ENCODE data around the gene SLC15A4.

The SLC15A4 gene

DNA sequence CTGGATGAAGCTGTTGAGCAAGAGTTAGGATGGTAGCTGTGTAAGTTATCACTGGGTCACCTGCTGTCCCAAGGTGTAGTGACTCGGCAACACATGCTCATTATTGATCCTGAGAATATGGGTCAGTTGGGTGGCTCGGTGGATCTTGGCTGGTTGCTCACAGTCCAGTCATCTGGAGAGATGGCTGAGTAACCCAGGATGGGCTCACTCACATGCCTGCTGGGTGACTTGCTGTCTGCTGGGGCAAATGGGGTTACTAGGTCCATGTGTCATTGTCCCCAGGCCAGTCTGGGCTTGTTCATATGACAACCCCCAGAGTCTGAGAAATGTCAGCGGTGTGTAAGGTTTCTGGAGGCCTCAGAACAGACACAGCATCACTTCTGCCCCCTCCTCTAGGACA lies 69.5 kb downstream of the SLC15A4 start:
- no peak for DNase-seq (ENCODE audit: low read depth)

DNA sequence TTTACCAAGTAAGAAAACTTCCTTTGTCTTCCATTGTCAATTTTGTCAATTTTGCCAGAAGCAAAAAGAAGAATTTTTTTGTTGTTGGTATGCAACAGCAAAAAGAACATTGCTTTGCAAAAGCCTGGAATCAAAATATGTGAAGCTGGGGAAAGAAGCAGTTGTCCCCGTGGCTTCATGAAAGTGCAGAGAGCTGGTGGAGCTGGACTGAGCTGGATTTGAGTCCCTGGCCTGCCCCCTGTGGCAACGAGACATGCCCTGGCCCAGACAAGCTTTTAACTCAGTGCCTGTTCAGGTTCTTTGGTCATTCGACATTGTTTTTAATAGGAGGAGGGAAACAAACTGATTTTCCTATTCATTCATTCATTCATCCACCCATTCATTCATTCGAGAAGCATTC lies 70.3 kb downstream of the SLC15A4 start:
- no peak for DNase-seq (ENCODE audit: low read depth)

DNA sequence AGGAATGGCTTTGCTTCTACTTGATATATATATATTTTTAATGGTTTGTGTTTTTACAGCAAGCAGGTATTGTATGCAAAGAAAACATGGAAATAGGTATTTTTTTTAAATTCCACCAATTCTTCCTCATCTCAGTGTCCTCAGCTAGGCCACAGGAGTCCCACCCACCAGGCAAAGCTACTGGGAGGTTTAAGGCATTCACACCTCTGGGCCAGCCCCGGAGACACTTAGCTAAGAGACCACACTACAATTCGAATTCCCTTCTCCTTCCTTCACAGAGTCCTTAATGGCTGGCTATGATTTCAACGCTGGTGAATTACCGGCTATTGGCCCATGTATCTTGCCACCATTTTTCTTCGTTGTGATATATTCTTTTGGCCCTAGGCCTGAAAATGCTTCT lies 71.4 kb downstream of the SLC15A4 start:
- no peak for DNase-seq (ENCODE audit: low read depth)

DNA sequence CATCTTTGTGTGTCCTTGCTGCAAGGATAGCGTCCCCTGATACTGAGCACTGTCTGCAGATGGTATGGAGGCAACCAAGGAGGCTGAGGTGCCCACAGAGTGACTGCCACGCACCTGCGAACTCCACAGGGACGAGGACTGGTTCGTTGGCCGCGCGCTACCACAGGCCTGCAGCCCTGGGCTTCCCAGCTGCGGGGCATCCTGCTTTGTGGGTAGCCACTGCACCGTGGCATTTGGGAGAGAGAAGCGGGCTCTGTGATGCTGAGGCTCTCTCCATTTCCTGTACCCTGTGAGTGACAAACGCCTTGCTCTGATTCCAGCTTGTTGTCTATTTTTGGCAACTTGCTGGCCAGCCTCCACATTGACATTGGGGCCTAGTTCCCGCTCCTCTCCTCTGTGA lies 76.3 kb downstream of the SLC15A4 start:
- no peak for DNase-seq (ENCODE audit: low read depth)

DNA sequence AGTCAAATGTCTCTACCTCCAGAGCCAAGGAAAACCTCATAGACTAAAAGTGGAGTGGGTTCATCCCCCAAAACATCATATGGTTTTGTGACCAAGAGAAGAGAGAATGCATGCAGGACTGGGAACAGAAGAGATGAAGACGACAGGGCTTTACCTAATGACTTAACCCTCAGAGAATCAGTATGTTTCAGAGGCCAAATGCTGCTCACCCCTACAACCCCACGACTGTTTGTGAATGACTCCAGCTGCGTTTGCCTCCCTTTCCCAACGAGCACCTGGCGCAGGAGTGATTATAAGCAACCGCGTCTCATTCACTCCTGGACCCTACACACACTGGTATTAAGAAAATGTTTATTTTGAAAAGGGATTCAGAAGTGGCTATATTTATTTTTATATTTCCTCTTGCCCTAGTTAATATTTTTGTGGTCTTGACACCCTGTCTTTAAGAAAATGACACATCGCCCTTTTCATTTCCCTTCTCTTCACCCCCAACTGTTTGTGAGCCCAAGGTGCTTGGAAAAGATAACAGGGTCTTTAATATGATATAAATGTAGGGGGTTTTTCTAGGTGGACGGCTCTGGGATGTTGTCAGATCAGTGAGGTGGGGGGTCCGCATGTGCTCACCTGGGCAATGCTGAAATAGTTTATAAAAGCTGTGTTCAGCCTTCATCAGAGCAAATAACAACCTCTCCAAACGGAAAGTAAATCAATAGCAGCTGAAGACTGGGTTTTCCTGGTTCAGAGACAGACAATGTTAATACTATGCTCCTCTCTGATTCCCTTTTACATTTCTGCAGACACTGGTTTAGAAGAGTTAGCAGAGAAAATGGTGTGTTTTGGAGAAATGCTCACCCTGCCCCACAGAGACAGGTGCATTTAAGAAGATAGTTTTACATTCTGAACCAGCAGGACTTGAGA lies 77.7 kb downstream of the SLC15A4 start:
- no peak for DNase-seq (ENCODE audit: low read depth)

DNA sequence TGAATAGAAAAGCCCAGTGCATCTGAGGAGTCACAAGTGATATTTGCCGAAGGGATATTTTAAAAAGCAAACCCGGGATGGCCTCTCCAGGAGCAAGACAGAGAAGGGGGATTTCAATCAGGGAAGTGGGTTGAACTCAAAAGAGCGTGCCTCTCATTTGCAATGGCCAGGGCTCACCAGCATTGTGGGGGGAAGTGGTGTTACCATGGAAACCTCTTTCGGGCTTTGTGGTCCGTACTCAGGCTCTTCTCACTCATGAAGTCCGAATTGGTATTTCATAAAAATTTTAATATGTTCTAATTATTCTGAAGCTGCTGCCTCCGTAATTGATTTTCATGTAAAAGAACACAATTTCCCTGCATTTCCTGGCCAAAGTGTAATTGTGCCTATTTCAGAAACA lies 79.8 kb downstream of the SLC15A4 start:
- no peak for DNase-seq (ENCODE audit: low read depth)
